CD4-positive, alpha-beta T cell treated with Interleukin-4 for 4 hours (primary cell): Measurements from ENCODE around the gene IL17RE.
A peak's percentile ranks its signal among the peaks of the same experiment; 100 is the strongest.
"Not testable (repeated sequence)": the region's sequence is repeated elsewhere in the genome, so short reads cannot be mapped to it uniquely, and the experiment has no call there.

Source experiments
- DNase-seq: peaks from one replicate; pipeline ENCODE4 v3.0.0-alpha.2; 2020

The IL17RE gene

DNA sequence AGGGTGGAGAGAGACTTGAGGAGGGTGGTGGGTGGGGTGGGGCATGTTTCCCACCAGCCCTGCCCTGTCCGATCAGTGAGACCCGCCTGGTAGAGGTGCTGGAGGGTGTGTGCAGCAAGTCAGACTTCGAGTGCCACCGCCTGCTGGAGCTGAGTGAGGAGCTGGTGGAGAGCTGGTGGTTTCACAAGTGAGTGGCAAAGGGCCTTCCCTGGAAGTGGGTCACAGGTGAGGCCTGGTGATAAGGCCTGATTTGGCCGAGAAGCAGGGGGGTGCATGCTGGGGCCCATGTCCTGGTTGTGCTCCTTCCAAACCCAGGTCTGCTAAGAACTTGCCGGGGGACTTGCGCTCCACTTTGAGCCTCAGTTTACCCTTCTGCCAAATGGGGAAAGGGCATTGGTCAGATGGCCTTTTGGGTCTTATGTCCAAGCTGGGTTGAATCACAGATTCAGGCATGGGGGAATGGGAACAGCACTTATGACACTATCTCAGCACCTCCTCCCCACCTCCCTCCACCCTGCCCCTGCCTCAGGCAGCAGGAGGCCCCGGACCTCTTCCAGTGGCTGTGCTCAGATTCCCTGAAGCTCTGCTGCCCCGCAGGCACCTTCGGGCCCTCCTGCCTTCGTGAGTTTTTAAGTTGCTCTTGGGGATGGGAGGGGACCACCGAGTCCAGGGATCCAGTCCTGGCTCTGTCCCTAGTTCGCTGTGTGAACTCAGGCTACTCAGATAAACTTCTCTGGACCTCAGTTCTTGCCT, 35.0 kb downstream of the IL17RE start:
- no peak for DNase-seq

- DNase-seq: no peak
These were observed 36.3 kb downstream of the IL17RE start for GRCh38 chr3:9938966-9939365.

DNA sequence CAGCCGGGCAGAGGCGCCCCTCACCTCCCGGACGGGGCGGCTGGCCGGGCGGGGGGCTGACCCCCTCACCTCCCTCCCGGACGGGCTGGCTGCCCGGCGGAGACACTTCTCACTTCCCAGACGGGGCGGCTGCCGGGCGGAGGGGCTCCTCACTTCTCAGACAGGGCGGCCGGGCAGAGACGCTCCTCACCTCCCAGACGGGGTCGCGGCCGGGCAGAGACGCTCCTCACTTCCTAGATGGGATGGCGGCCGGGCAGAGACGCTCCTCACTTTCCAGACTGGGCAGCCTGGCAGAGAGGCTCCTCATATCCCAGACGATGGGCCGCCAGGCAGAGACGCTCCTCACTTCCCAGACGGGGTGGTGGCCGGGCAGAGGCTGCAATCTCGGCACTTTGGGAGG, 37.3 kb downstream of the IL17RE start:
- not testable (repeated sequence) for DNase-seq

DNA sequence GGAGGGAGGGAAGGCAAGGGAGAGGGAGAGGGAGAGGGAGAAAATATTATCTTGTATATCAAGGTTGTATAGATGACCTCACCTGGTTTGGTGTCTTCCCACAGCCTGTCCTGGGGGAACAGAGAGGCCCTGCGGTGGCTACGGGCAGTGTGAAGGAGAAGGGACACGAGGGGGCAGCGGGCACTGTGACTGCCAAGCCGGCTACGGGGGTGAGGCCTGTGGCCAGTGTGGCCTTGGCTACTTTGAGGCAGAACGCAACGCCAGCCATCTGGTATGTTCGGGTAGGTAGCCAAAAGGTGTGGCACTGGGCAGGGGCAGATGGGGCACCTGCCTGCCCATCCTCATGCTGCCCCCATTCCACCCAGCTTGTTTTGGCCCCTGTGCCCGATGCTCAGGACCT, 38.1 kb downstream of the IL17RE start:
- no peak for DNase-seq

DNA sequence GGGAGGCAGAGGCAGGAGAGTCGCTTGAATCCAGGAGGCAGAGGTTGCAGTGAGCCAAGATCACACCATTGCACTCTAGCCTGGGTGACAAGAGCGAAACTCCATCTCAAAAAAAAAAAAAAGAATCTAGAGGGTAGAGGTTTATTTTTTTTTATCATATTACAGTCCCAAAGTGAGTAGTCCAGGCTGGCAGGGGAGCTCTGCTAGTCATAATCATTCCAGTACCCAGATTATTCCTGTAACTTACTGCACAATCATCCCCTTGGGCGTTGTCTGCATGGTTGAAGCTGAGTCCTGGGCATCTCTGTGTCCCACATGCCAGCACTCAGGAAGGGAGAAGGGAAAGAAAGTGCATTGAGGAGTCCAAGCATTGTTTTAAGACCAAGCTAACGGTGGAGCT, 39.5 kb downstream of the IL17RE start:
- DNase-seq: no peak

DNA sequence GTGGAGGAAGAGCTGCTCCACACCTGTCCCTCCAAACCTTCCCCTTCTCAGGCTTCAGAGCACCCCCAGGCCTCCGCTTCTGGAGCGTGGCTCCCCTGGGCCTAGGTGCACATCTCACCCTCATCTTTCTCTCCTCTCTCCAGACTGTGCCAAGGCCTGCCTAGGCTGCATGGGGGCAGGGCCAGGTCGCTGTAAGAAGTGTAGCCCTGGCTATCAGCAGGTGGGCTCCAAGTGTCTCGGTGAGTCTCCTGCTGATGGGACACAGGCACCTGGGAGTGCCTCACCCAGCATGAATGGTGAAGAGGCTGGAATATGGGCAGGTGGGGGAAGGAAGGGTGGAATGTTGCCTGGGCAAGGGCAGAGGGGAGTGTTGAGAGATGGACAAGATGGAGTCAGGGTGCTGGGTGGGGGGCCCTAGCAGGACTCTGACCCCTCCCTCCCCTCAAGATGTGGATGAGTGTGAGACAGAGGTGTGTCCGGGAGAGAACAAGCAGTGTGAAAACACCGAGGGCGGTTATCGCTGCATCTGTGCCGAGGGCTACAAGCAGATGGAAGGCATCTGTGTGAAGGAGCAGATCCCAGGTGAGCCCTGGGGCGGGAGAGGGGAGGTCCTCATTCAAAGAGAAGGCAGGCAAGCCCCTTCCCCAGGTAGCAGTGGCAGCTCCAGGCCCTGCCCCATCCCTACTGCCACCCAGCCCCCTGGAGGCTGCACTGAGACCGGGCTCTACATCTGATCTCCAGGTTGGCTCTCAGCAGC, 40.5 kb downstream of the IL17RE start:
- DNase-seq: no peak

DNA sequence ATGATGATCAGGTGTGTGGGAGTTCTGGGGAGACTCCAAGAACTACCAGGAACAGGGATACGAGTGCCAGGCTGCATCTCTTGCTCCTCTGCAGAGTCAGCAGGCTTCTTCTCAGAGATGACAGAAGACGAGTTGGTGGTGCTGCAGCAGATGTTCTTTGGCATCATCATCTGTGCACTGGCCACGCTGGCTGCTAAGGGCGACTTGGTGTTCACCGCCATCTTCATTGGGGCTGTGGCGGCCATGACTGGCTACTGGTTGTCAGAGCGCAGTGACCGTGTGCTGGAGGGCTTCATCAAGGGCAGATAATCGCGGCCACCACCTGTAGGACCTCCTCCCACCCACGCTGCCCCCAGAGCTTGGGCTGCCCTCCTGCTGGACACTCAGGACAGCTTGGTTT, 41.6 kb downstream of the IL17RE start:
- DNase-seq: no peak

- no peak for DNase-seq
These were observed 42.7 kb downstream of the IL17RE start for GRCh38 chr3:9945358-9945757.

GRCh38 chr3:9946112-9947024, 43.7 kb downstream of the IL17RE start:
- DNase-seq: peak; percentile 81

DNA sequence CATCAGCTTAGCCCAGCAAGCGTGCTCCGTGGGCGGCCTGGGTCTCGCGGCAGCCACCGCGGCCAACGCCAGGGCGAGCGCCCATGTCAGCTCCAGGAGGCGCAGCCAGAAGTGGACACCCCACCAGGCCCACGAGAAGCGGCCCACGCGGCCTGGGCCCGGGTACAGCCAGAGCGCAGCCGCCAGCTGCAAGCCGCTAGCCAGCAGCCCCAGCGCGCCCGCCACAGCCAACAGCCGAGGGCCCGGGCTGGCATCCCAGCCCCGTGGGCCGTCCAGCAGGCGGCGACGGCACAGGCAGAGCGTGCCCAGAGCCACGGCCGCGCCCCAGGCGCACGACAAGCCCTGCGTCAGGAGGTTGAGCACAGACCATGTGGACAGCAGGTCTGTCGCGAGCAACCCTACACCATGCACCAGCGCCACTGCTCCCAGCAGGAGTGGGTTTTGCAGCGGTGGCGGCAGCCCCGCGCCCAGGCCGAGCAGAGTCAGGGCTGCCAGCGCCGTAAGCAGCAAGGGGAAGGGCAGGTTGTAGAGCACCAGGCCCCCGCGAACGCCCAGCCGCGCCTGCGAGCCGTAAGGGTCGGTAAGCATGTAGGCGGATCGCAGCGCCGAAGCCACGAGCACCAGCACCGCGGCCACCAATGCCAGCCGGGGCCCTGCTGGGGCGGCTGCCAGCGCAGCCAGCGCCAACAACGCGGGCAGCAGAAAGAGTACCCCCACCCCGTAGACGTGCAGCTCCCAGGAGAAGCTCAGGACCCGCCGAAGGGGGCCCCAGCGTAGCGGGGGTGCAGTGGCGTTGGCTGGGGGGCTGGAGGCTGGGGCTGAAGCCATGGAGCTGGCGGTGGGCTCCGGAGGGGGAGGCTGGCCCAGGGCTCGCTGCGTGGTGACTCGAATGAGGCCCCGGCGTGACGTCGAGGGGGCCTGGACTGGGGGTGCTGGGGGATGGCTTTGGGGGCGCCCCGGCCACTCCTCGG, 44.7 kb downstream of the IL17RE start:
- no peak for DNase-seq

DNA sequence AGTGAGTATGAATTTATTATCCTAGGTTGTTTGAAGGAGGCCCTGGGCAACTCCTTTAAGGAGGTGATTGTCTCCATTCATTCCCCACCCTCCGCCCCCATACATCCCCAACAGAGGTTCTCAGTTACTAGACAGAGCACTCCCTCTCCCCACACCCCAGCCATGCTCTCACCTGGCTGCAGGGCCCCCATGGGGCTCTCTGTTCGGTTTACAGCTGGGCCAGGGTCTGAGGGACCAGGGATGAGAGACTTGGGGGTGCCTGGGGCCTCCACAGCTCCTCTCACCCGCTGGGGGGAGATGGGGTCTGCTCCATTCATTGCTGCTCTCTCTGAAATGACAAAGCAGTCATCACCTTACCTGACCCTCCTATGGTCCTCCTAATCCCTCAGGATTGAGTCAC, 45.9 kb downstream of the IL17RE start:
- DNase-seq: no peak

DNA sequence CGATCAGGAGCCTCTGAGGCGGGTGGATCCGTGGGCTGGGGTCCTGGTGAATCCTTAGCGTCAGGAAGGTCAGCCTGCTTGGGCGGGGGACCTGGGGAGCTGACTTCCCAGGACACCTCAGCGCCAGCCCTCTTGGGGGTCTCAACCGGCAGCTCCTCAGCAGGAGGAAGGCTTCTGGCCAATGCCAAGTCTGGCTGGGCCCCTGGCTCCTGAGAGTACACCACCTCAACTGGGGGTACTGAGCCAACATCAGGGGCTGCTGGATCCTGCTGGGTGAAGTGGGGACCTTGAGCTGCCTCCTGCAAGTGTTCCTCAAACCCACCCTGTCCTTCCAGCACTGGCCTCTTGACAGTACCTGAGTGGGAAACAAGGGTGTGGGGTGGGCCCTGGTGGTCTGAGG, 46.5 kb downstream of the IL17RE start:
- no peak for DNase-seq

- no peak for DNase-seq
These were observed 47.0 kb downstream of the IL17RE start for GRCh38 chr3:9949626-9950025.

DNA sequence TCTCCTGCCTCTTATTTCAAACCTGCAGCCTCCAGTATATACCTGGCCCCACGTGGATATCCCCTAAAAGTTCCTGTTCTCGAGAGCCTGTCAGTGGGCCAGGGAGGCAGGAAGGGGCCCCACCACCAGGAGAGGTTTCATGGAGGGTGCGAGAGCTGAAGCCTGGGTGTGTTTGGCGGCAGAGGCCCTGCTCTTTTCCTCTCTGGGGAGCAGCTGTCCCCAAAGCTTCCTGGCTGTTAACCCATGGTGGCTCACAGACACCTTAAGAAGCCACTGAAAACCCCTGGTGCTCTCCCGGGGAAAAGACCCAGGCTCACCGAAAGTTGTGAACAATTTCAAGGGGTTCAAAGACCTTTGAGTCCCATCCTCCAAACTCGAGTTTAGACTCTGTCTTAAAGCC, 48.5 kb downstream of the IL17RE start:
- DNase-seq: no peak

DNA sequence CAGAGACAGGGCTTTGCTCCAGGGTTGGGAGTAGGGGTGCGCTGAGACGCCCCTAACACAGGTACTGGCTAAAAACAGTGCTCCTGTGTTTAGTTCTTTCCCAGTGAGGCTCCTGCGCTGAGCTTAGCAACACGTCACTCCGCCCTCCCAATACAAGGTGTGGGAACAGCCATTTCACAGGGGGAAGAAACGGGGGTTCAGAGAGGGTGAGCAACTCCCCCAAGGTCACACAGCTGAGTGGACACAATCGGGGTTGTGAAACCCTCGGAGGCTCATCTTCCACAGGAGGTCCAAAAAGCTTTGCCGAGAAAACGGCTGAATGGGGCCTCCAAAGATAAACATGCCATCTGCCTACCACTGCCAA, 48.9 kb downstream of the IL17RE start:
- DNase-seq: no peak

DNA sequence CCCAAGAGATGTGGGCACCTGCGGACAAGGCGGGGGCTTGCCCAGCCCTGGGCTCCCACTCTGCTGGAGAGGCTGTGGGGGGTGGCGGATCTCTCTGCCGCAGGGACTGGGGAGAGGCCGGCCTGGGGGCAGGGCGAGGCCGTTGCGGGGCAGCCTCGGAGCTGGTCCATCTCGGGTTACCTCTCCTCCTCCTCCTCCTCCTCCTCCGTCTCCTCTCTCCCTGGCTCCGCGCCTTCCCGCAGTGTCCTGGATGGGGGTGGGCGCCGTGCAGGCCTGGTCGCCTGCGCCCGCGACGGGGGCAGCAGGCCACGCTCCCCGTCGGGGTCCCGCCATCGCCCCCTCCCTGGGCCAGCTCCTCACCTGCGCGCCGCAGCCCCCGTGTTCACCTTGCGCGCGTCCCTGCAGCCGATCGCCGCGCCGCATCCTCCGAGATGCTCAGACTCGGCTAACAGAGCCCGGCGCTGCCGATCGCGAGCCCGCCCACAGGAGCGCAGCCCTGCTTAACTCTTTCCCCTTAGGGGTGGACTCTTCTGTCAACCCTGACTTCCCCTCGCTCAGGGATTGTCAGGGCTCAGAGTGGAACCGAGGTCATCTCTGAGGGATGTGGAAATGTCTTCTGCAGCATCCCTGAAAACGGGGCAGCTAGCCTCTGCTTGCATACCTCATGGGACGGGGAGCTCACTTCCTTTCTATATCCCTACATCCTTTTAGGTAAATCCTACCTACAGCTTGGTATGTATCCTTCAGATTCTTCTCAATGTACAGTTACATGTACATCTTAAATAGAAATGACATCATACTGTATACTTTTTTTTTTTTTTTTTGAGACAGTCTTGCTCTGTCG, 49.5 kb downstream of the IL17RE start, which contains the start of gene PRRT3:
Gene PRRT3, minus strand, starts transcription at position 447 of the 844 bp plus-strand sequence. CDS start 2,293 bp downstream, outside the sequence.
- DNase-seq: peak; percentile 36

DNA sequence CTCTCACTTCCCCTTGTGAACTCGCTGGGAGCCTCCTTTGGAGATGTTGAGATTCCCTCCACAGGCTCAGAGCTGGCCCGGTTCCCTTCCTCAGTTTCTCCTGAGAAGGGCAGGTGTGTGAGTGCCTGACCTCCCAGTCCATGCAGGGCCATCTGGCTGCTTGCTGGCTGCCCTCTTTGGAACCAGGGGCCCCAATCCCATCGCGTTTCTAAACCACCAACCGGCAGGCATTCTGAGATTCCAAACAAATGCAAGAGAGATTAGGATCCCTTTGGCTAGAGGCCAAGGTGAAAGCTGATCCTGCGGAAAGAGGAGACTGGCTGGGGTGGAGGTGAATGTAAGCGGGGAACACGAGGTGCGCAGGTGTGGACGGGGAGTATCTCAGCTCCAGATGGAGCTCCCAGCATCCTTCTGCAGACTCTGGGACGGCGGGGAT, 52.4 kb downstream of the IL17RE start:
- DNase-seq: no peak

DNA sequence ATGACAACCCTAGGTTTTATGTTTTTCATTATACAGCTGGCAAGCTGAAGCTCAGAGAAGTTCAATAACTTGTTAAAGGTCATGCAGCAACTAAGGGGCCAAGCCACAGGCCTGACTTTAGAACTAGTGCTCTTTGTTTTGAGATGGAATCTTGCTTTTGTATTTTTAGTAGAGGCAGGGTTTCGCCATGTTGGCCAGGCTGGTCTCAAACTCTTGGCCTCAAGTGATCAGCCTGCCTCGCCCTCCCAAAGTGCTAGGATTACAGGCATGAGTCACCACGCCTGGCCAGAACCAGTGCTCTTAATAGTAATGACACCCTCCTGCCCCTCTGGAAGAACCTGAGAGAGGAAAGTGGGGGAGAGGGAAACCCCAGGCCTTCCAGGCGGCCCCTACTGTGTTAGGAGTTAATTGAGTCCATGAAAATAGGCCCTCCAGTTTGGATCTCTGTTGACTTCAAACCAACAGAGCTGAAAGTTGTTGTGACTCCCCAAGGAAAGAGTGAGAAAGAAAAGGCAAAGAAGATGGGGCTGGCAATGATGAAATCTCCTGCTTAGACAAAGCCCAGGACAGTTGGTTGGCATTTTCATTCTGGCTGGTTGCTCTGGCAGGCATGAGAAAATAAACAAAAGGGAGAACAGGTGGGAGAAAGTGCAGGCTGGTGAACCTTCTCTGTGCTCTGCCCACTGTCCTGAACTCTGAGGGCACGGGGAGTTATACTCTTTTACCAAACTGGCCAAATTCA, 53.1 kb downstream of the IL17RE start:
- DNase-seq: no peak

- DNase-seq: no peak
These were observed 54.6 kb downstream of the IL17RE start for GRCh38 chr3:9957214-9957613.

GRCh38 chr3:9965200-9965875, 62.7 kb downstream of the IL17RE start:
- DNase-seq: no peak
